GM12864 (cell line): ENCODE data around the gene CTSF.
"Not testable (repeated sequence)": the region's sequence is repeated elsewhere in the genome, so short reads cannot be mapped to it uniquely, and the experiment has no call there.

Experiments
- DNase-seq: peaks from one replicate; pipeline ENCODE4 v3.0.0-alpha.2; 2011; ENCODE audit warnings: low read depth
- H3K4me3 ChIP-seq: 2 replicates; pipeline ENCODE4 v1.5.1; 2011; ENCODE audit warnings: mild to moderate bottlenecking, low read depth, low read length, control low read depth
- CTCF ChIP-seq: IDR thresholded peaks from 2 replicates; pipeline ENCODE4 v1.5.1; 2011; ENCODE audit warnings: low read depth, mild to moderate bottlenecking, moderate library complexity, low read length, control low read depth, inconsistent platforms; ENCODE audit errors: missing control alignments

Gene CTSF

GRCh38 chr11:66547662-66548009 lies 20.8 kb downstream of the CTSF start:
- TF ChIP-seq CTCF = no peak

DNA sequence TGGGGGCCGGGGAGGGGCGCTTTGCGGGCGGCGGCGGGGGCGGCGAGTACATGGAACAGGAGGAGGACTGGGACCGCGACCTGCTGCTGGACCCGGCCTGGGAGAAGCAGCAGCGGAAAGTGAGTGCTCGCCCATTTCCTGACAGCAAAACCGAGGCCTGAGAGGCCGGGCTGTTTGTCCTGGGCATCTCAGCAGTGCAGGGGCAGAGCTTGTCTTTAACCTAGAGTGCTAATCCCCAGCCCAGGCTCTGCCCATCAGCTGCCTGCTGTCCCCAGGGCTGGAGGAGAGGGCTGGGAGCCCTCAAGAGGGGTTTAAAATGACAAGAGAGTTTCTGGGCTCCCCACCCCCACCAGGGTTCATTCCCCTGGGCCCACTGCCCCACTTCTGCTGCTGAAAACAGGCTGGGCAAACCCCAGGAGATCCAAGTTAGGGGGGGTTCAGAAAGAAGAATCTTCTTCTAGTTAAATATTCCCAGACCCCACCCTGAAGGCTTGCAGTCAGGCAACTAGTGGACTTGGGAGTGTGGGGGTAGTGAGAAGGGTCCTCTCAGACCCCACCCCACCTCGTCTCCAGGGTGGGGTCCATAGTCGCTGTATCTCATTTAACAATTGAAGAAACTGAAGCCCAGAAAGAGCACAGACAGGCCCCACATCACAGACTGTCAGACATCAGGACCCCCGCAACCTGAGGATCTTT lies 21.3 kb downstream of the CTSF start:
- no peak for TF ChIP-seq CTCF
- H3K4me3 ChIP-seq = peak overlapping the region; percentile 89
- DNase-seq = no peak

More at GRCh38 chr11:66547662-66548009, 20.8 kb downstream of the CTSF start:
- H3K4me3 ChIP-seq = no peak overlapping the region
- DNase-seq = no peak

- no peak for TF ChIP-seq CTCF
- no peak for DNase-seq
- peak within 1 kb of the TSS; percentile 89 for H3K4me3 ChIP-seq
These were observed 21.9 kb downstream of the CTSF start, which contains the start of gene ACTN3 for GRCh38 chr11:66546368-66546965. ACTN3 (plus strand) TSS chr11:66546903; CDS start chr11:66546938, 35 bp downstream.

- DNase-seq = peak; percentile 85
- TF ChIP-seq CTCF = no peak
- peak within 1 kb of the TSS; percentile 89 for H3K4me3 ChIP-seq
These were observed 22.6 kb downstream of the CTSF start, which contains the start of gene ZDHHC24 for GRCh38 chr11:66545701-66546367. ZDHHC24 (minus strand) TSS chr11:66546048; CDS start chr11:66546003, 45 bp downstream.

DNA sequence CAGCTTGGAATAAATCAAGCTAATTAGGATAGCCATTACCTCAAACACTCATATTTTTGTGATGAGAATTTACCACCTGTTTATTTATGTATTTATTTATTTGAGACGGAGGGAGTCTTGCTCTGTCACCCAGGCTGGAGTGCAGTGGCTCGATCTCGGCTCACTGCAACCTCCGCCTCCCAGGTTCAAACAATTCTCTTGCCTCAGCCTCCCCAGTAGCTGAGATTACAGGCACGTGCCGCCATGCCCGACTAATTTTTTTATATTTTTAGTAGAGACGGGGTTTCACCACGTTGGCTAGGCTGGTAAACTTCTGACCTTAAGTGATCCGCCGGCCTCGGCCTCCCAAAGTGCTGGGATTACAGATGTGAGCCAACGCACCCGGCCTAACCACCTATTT lies 23.5 kb downstream of the CTSF start:
- peak overlapping the region; percentile 89 for H3K4me3 ChIP-seq
- DNase-seq = not testable (repeated sequence)

DNA sequence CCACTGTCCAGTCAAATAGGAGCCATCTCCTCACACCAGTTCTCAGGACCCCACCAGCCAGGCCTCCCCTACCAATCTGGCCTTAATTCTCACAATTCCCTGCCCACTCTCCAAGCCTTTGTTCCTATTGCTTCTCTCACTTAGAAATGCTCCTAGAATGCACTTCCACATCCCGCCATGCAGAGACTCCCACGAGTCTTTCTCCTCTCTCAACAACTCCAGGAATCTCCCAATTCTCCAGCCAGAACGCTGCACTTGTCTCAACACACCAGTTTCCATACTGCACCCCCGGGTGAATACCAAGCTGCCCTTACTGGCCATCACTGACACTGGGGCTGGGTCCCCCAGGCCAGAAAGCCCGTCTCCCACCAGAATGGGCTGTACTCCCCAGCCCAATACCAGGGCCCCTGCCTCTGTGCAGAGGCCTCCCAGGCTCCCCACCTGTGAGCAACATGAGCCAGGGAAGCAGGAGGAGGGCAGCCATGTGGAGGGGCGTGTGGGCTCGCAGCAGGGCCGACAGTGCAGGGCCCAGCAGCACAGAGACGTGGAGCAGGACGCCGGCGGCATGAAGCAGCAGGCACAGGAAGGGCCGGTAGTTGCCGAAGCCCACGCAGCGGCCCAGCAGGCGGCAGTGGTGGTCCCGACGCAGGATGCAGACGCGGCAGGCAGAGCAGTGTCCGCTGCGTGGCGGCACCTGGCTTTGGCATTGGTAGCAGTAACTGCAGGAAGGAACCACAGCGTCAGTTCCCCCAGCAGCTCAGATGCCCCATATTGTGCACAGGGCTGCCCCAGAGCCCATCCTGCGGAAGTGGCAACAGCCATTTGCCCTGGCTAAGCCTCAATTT lies 24.9 kb downstream of the CTSF start:
- peak; percentile 43 for TF ChIP-seq CTCF
- no peak overlapping the region for H3K4me3 ChIP-seq
- no peak for DNase-seq

DNA sequence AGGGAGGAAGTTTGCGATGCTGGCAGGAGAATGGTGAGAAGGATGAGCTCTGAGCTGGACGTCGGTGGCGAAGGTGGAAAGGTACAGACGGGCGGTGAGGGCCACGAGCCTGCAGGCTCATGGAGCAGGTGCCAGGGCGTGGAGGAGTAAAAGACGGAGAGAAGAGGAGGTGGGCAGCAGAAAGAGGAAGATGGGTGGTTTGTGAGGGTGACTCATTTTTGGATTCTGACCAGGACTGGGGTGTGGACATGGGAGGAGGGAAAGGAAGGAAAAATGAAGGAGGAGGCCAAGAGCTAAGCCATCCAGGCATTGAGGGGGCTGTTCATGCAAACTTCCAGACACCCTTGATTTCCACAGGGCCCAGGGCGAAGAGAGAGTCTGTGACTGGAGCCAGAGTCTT lies 26.0 kb downstream of the CTSF start:
- no peak overlapping the region for H3K4me3 ChIP-seq
- no peak for TF ChIP-seq CTCF
- no peak for DNase-seq
